ENCODE measurements around the gene C2CD5. TPM values are rescaled to one million over a fixed set of nuclear protein-coding genes. Genes with fewer than 3 reads are reported as not detected.

Gene C2CD5
- total RNA-seq, 1 donor from 2014 or later = 50.2 TPM

- ATAC-seq = no peak
These were observed 2.7 kb downstream of the C2CD5 start for GRCh38 chr12:22541496-22542155.

GRCh38 chr12:22539055-22539454, 5.3 kb downstream of the C2CD5 start:
- peaks cover 51% of the 10 kb centered on the region for H3K4me1 ChIP-seq
- DNase-seq (no peak), ATAC-seq (peak; percentile 34 to 67)
- no peaks in the 10 kb centered on the region for H3K9me3 ChIP-seq
- H3K27me3 ChIP-seq (ENCODE audit: low read depth) = no peaks in the 10 kb centered on the region
- no peak overlapping the region for H3K4me3 ChIP-seq
- intact Hi-C loops (cut with DNase I) = loop anchor here (5.0 kb wide), 1 partner anchor 93 kb away; no protein-coding TSS in a partner anchor
- H3K36me3 ChIP-seq = no peaks in the 10 kb centered on the region
- peak overlapping the region; percentile 19 for H3K27ac ChIP-seq
- no peak for TF ChIP-seq CTCF (IDR thresholded peaks at IDR 0.05)

More at GRCh38 chr12:22541496-22542155, 2.7 kb downstream of the C2CD5 start:
- Histone ChIP-seq H3K4me1 (peaks cover 44% of the 10 kb centered on the region), H3K27me3 (ENCODE audit: low read depth) (no peaks in the 10 kb centered on the region), H3K36me3 (no peaks in the 10 kb centered on the region), H3K9me3 (no peaks in the 10 kb centered on the region), H3K4me3 (no peak overlapping the region), H3K27ac (no peak overlapping the region)
- DNase-seq = no peak
- no peak for TF ChIP-seq CTCF (IDR thresholded peaks at IDR 0.05)
- intact Hi-C loops (cut with DNase I) = no loop called here

- Histone ChIP-seq H3K4me1 (peaks cover 49% of the 10 kb centered on the region), H3K27ac (no peak overlapping the region), H3K36me3 (peaks cover 5% of the 10 kb centered on the region), H3K27me3 (ENCODE audit: low read depth) (no peaks in the 10 kb centered on the region), H3K9me3 (no peaks in the 10 kb centered on the region), H3K4me3 (no peak overlapping the region)
- intact Hi-C loops (cut with DNase I) = loop anchor here (5.0 kb wide), 1 partner anchor 94 kb away; no protein-coding TSS in a partner anchor
- ATAC-seq = peak in 1 of 2 donors; percentile 28
- no peak for TF ChIP-seq CTCF (IDR thresholded peaks at IDR 0.05)
- no peak for DNase-seq
These were observed 6.0 kb downstream of the C2CD5 start for GRCh38 chr12:22538311-22538710.

- Histone ChIP-seq H3K9me3 (no peaks in the 10 kb centered on the region), H3K27me3 (ENCODE audit: low read depth) (no peaks in the 10 kb centered on the region), H3K27ac (peak overlapping the region; percentile 6), H3K4me1 (peaks cover 37% of the 10 kb centered on the region), H3K4me3 (no peak overlapping the region), H3K36me3 (peaks cover 17% of the 10 kb centered on the region)
- intact Hi-C loops (cut with DNase I) = loop anchor here (5.0 kb wide), 1 partner anchor 95 kb away; no protein-coding TSS in a partner anchor
- no peak for TF ChIP-seq CTCF (IDR thresholded peaks at IDR 0.05)
- ATAC-seq (no peak), DNase-seq (no peak)
These were observed 7.3 kb downstream of the C2CD5 start for GRCh38 chr12:22536971-22537544.

GRCh38 chr12:22536346-22536945, 7.9 kb downstream of the C2CD5 start:
- no peaks in the 10 kb centered on the region for H3K27me3 ChIP-seq (ENCODE audit: low read depth)
- H3K4me1 ChIP-seq = peaks cover 30% of the 10 kb centered on the region
- TF ChIP-seq CTCF (IDR thresholded peaks at IDR 0.05) = no peak
- H3K9me3 ChIP-seq = no peaks in the 10 kb centered on the region
- intact Hi-C loops (cut with DNase I) = loop anchor here (5.0 kb wide), 1 partner anchor 96 kb away; no protein-coding TSS in a partner anchor
- no peak overlapping the region for H3K4me3 ChIP-seq
- H3K27ac ChIP-seq = no peak overlapping the region
- ATAC-seq = no peak
- H3K36me3 ChIP-seq = peaks cover 23% of the 10 kb centered on the region
- no peak for DNase-seq

Measured in lower lobe of right lung (tissue), 2 donors.